Measurements from ENCODE around the gene ITPR2.

Gene ITPR2

DNA sequence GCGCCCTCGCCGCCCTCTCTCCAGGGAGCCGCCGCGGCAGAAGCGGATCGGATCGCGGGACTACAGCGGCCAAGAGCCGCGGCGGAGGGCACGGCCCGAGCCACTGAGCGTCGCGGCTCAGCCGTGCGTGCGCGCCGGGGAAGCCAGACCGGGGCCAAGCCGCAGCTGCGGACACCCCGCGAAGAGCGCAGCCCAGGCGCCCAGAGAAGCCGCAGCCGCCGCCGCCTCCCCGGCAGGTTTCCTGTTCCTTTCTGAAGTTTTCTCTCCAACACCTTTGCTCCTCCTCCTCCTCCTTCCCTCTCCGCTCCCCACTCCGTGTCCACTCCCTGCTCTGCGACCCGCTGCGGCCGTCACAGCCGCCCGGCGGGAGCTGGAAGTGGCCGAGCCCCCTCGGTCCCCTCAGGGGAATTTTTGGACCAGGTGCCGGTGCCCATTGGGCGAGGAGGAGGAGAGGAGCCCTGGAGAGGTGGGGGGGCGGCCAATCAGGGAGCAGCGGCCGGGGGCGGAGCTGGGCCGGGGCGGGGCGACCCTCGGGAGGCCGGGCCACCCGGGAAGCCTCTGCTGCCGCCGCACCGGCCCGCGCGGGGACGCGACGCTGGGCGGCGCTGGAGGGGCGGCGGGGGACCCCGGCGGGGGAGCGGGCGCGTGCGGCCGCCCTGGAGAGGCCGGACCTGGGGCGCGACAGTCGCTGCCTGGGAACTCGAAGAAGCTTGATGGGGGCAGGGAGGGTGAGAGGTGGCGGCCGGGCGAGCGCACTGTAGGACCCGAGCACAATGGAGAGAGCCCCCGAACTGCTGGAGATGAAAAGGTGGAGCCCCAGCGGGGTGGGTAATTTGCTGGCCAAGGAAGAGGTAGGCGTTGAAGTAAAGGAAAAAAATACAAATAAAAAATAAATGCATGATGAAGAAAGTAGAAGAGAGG is at the start of gene ITPR2:
ITPR2 (minus strand) TSS at position 373 of the 921 bp plus-strand sequence. CDS start 413 bp downstream, outside the sequence.
- DNase-seq (ENCODE audit: extremely low read depth, low read depth): peak; percentile 52
- H3K4me3 ChIP-seq (replicated peaks; ENCODE audit: low read depth, low read length): peak within 1 kb of the TSS; percentile 72

DNA sequence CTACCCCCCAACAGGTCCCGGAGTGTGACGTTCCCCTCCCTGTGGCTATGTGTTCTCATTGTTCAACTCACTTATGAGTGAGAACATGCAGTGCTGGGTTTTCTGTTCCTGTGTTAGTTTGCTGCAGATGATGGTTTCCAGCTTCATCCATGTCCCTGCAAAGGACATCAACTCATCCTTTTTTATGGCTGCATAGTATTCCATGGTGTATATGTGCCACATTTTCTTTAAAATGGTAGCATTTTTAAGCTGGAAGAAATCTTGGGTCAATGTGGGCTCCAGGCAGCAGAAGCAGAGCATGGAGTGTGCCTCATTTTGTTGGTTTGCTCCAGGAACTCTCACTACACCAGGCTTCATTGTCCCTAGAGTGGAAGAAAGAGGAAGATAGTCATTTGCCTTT is 47.6 kb upstream of the ITPR2 start:
- no peak overlapping the region for H3K4me3 ChIP-seq (replicated peaks; ENCODE audit: low read depth, low read length)
- DNase-seq (ENCODE audit: extremely low read depth, low read depth): no peak
- TF ChIP-seq, protein P1, sequence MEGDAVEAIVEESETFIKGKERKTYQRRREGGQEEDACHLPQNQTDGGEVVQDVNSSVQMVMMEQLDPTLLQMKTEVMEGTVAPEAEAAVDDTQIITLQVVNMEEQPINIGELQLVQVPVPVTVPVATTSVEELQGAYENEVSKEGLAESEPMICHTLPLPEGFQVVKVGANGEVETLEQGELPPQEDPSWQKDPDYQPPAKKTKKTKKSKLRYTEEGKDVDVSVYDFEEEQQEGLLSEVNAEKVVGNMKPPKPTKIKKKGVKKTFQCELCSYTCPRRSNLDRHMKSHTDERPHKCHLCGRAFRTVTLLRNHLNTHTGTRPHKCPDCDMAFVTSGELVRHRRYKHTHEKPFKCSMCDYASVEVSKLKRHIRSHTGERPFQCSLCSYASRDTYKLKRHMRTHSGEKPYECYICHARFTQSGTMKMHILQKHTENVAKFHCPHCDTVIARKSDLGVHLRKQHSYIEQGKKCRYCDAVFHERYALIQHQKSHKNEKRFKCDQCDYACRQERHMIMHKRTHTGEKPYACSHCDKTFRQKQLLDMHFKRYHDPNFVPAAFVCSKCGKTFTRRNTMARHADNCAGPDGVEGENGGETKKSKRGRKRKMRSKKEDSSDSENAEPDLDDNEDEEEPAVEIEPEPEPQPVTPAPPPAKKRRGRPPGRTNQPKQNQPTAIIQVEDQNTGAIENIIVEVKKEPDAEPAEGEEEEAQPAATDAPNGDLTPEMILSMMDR (IDR thresholded peaks at IDR 0.05; ENCODE audit: low read depth, low read length, missing control alignments): no peak

More for the DNA sequence above, at the start of gene ITPR2:
- TF ChIP-seq, protein P1 (IDR thresholded peaks at IDR 0.05; ENCODE audit: low read depth, low read length, missing control alignments): no peak

DNA sequence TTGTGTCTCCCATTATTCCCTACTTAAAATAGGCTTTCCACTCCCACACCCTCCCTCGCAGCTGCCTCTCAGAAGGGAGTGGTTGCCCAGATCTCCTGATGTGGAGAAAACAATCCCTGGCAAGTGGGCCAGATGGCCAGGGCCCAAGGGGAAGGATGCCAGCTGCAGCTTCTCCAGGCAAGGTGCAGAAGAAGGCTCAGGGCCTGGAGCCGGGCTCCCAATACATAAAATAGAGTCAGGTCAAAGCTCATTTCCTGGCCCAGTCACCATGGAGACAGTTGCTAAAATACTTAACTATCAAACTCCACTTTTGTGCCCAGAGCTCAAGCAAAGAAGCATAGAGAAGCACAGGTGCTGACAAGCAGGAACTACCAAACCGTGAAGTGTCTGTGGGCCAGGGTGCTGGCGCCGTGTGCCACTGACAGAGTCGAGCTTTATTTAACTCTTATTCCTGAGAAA is 45.7 kb upstream of the ITPR2 start:
- DNase-seq (ENCODE audit: extremely low read depth, low read depth): peak; percentile 42

DNA sequence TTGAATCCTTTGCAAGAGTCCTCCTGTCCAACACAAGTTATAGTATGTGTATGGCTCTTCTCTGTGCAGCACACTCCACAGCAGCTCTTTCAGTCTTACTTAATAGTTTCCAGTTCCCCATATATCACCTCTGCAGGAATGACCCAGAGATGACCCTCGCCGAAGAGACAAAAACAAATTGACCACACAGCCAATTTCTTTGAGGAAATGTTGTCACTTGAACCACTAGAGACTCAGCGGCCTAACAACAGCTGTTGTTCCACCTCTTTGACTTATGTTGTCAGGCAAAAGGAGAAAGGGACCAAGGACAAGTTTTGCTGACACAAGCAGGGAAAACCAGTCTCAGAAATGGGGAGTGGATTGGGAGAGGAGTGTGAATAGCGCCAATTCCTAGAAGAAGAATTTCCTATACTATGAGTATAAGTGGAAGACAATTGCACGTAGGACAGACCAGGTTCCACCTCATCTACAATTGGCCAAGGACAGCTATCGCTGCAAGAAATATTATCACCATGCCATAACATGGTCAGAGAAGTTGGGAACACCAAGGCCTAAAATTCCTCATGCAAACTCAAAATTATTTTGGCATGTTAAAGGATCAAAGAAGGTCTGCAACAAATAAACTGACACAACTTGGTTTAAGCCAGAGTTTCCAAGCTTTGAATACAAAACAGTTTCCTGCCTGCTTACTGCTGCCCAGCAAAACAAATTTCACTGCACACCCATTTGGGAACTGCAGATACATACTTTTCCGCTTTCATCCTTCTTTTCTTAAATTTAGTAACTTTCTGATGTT is 41.7 kb upstream of the ITPR2 start:
- H3K4me3 ChIP-seq (replicated peaks; ENCODE audit: low read depth, low read length): no peak overlapping the region
- TF ChIP-seq, protein P1 (IDR thresholded peaks at IDR 0.05; ENCODE audit: low read depth, low read length, missing control alignments): no peak
- DNase-seq (ENCODE audit: extremely low read depth, low read depth): no peak

More for the DNA sequence above, 45.7 kb upstream of the ITPR2 start:
- TF ChIP-seq, protein P1 (IDR thresholded peaks at IDR 0.05; ENCODE audit: low read depth, low read length, missing control alignments): no peak
- no peak overlapping the region for H3K4me3 ChIP-seq (replicated peaks; ENCODE audit: low read depth, low read length)

DNA sequence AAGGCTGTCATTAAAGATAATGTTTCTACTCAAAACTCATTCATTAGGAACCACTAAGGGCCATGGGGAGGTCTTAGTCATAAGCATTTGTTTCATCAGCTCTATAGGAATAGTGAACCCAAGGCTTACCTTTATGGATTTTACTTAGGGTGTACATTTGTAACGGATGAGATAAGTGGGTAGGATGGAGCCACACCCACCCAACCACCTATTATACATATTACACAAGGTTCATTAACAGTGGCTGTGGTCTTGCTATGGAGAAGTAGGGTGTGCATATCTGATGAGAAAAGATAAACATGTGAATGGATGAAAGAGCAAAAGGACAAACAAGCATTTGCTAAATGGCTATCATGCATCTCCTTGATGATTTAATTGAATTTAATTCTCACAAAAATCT is 39.6 kb upstream of the ITPR2 start:
- no peak overlapping the region for H3K4me3 ChIP-seq (replicated peaks; ENCODE audit: low read depth, low read length)
- TF ChIP-seq, protein P1 (IDR thresholded peaks at IDR 0.05; ENCODE audit: low read depth, low read length, missing control alignments): no peak
- DNase-seq (ENCODE audit: extremely low read depth, low read depth): no peak

DNA sequence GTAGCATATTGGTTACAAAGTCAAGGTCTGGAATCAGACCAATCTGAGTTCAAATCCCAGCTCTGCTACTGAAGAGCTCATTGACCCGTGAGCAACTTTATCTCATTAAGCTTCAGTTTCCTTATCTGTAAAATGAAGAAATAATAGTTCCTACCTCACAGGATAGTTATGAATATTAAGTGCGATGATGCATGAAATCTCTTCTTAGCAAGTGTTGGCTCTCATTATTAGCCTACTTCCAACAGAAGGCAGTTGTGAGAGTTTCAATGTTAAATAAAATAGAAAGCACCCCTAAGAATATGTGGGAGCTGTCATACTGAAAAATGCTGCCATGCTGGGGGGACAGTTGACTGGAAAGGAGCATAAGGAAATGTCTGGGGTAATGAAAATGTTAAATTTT is 39.0 kb upstream of the ITPR2 start:
- TF ChIP-seq, protein P1 (IDR thresholded peaks at IDR 0.05; ENCODE audit: low read depth, low read length, missing control alignments): no peak
- no peak overlapping the region for H3K4me3 ChIP-seq (replicated peaks; ENCODE audit: low read depth, low read length)
- no peak for DNase-seq (ENCODE audit: extremely low read depth, low read depth)

Data from HFF-Myc (cell line).